ENCODE results near the gene GOLGA8B. TPM values are rescaled to one million over a fixed set of nuclear protein-coding genes. Genes with fewer than 3 reads are reported as not detected.

GOLGA8B gene
- polyA plus RNA-seq, 1 donor (not counting 4 experiments of a cell fraction or from before 2014, with no cell fraction given): 49.5 TPM

DNA sequence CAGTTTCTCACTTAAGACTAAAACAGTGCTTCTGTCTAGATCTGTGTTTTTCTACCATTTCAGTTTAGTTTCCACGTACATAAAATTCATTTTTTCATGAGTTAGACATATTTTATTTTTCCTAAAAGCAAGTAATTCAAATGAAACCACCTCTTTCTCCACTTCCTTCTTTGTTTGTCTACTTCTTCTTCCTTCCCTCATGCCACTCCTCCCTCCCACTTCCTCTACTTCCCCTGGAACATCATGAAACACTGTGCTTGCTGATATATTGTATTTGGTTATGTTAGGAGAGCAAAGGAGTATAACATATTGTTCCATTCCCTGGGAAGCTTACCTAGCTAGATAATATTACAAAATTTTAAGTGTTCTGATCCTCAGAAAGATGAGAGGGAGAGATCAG lies 36.7 kb upstream of the GOLGA8B start:
- Histone ChIP-seq H4K20me1 (ENCODE audit: control insufficient read depth, extremely low read depth, insufficient read depth, low read length) (no peaks in the 10 kb centered on the region), H2AFZ (ENCODE audit: control insufficient read depth, low read length) (no peak overlapping the region), H3K4me2 (ENCODE audit: control insufficient read depth, extremely low read depth, insufficient read depth, low read depth, low read length) (no peak overlapping the region), H3K9ac (ENCODE audit: control insufficient read depth, extremely low read depth, insufficient read depth, low read length) (no peak overlapping the region), H3K27ac (ENCODE audit: control insufficient read depth, insufficient read depth, low read length) (no peak overlapping the region), H3K4me1 (ENCODE audit: control insufficient read depth, extremely low read depth, insufficient read depth, low read length) (no peaks in the 10 kb centered on the region), H3K9me3 (ENCODE audit: control insufficient read depth, low read depth, low read length) (no peaks in the 10 kb centered on the region), H3K27me3 (ENCODE audit: control insufficient read depth, extremely low read depth, insufficient read depth, low read length) (no peaks in the 10 kb centered on the region), H3K4me3 (ENCODE audit: control insufficient read depth in 2 of 3, extremely low read depth in 1 of 3, insufficient read depth in 2 of 3, low read depth in 1 of 3, low read length in 3 of 3) (no peak overlapping the region), H3K36me3 (ENCODE audit: control insufficient read depth in 2 of 2, extremely low read depth in 1 of 2, insufficient read depth in 2 of 2, low read length in 2 of 2) (no peaks in the 10 kb centered on the region), H3K9me1 (ENCODE audit: control insufficient read depth, extremely low read depth, insufficient read depth, low read length) (no peaks in the 10 kb centered on the region), H3K79me2 (ENCODE audit: control insufficient read depth, insufficient read depth, low read length) (no peaks in the 10 kb centered on the region)
- dilution Hi-C loops (cut with MboI; ENCODE audit: extremely low pct_ligation_motif_present, low sequenced_read_pairs): no loop called here
- DNase-seq (ENCODE audit: low read depth, low spot score) (no peak), FAIRE-seq (no peak)
- TF ChIP-seq EZH2 (IDR thresholded peaks at IDR 0.05; ENCODE audit: low read length): no peak
- TF ChIP-seq, protein P1, sequence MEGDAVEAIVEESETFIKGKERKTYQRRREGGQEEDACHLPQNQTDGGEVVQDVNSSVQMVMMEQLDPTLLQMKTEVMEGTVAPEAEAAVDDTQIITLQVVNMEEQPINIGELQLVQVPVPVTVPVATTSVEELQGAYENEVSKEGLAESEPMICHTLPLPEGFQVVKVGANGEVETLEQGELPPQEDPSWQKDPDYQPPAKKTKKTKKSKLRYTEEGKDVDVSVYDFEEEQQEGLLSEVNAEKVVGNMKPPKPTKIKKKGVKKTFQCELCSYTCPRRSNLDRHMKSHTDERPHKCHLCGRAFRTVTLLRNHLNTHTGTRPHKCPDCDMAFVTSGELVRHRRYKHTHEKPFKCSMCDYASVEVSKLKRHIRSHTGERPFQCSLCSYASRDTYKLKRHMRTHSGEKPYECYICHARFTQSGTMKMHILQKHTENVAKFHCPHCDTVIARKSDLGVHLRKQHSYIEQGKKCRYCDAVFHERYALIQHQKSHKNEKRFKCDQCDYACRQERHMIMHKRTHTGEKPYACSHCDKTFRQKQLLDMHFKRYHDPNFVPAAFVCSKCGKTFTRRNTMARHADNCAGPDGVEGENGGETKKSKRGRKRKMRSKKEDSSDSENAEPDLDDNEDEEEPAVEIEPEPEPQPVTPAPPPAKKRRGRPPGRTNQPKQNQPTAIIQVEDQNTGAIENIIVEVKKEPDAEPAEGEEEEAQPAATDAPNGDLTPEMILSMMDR (optimal IDR thresholded peaks at IDR 0.05 in 1 of 3, IDR thresholded peaks at IDR 0.05 in 1 of 3, conservative IDR thresholded peaks at IDR 0.05 in 1 of 3; ENCODE audit: extremely low read depth in 1 of 3, insufficient read depth in 2 of 3, low read length in 3 of 3): no peak

GRCh38 chr15:34619151-34619550 lies 35.7 kb upstream of the GOLGA8B start:
- Histone ChIP-seq H3K27ac (ENCODE audit: control insufficient read depth, insufficient read depth, low read length) (no peak overlapping the region), H2AFZ (ENCODE audit: control insufficient read depth, low read length) (no peak overlapping the region), H3K4me1 (ENCODE audit: control insufficient read depth, extremely low read depth, insufficient read depth, low read length) (no peaks in the 10 kb centered on the region), H3K9me3 (ENCODE audit: control insufficient read depth, low read depth, low read length) (no peaks in the 10 kb centered on the region), H3K9me1 (ENCODE audit: control insufficient read depth, extremely low read depth, insufficient read depth, low read length) (no peaks in the 10 kb centered on the region), H4K20me1 (ENCODE audit: control insufficient read depth, extremely low read depth, insufficient read depth, low read length) (no peaks in the 10 kb centered on the region), H3K36me3 (ENCODE audit: control insufficient read depth in 2 of 2, extremely low read depth in 1 of 2, insufficient read depth in 2 of 2, low read length in 2 of 2) (no peaks in the 10 kb centered on the region), H3K4me2 (ENCODE audit: control insufficient read depth, extremely low read depth, insufficient read depth, low read depth, low read length) (no peak overlapping the region), H3K4me3 (ENCODE audit: control insufficient read depth in 2 of 3, extremely low read depth in 1 of 3, insufficient read depth in 2 of 3, low read depth in 1 of 3, low read length in 3 of 3) (no peak overlapping the region), H3K79me2 (ENCODE audit: control insufficient read depth, insufficient read depth, low read length) (no peaks in the 10 kb centered on the region), H3K27me3 (ENCODE audit: control insufficient read depth, extremely low read depth, insufficient read depth, low read length) (no peaks in the 10 kb centered on the region), H3K9ac (ENCODE audit: control insufficient read depth, extremely low read depth, insufficient read depth, low read length) (no peak overlapping the region)
- no peak for FAIRE-seq
- DNase-seq (ENCODE audit: low read depth, low spot score): no peak
- TF ChIP-seq, protein P1 (optimal IDR thresholded peaks at IDR 0.05 in 1 of 3, IDR thresholded peaks at IDR 0.05 in 1 of 3, conservative IDR thresholded peaks at IDR 0.05 in 1 of 3; ENCODE audit: extremely low read depth in 1 of 3, insufficient read depth in 2 of 3, low read length in 3 of 3): no peak
- TF ChIP-seq EZH2 (IDR thresholded peaks at IDR 0.05; ENCODE audit: low read length): no peak
- dilution Hi-C loops (cut with MboI; ENCODE audit: extremely low pct_ligation_motif_present, low sequenced_read_pairs): no loop called here
